Activated naive CD4-positive, alpha-beta T cell treated with anti-CD3 and anti-CD28 coated beads, Interleukin-2, amount 50 U/mL, for 24 hours (primary cell): ENCODE results near the gene ZC3HAV1.
"Not testable (repeated sequence)": the region's sequence is repeated elsewhere in the genome, so short reads cannot be mapped to it uniquely, and the experiment has no call there.

ENCODE experiments used
- H3K27ac Mint-ChIP-seq: one replicate; pipeline ENCODE4 v1.8.0; 2021; ENCODE audit warnings: mild to moderate bottlenecking, mixed read lengths
- H3K27me3 Mint-ChIP-seq: one replicate; pipeline ENCODE4 v1.8.0; 2021; ENCODE audit warnings: mixed read lengths
- H3K36me3 Mint-ChIP-seq: one replicate; pipeline ENCODE4 v1.8.0; 2021; ENCODE audit warnings: mixed read lengths
- H3K4me1 Mint-ChIP-seq: one replicate; pipeline ENCODE4 v1.8.0; 2021; ENCODE audit warnings: mixed read lengths
- H3K4me3 Mint-ChIP-seq: one replicate; pipeline ENCODE4 v1.8.0; 2021; ENCODE audit warnings: mild to moderate bottlenecking, mixed read lengths
- H3K9me3 Mint-ChIP-seq: one replicate; pipeline ENCODE4 v1.8.0; 2021; ENCODE audit warnings: mixed read lengths

Gene ZC3HAV1

DNA sequence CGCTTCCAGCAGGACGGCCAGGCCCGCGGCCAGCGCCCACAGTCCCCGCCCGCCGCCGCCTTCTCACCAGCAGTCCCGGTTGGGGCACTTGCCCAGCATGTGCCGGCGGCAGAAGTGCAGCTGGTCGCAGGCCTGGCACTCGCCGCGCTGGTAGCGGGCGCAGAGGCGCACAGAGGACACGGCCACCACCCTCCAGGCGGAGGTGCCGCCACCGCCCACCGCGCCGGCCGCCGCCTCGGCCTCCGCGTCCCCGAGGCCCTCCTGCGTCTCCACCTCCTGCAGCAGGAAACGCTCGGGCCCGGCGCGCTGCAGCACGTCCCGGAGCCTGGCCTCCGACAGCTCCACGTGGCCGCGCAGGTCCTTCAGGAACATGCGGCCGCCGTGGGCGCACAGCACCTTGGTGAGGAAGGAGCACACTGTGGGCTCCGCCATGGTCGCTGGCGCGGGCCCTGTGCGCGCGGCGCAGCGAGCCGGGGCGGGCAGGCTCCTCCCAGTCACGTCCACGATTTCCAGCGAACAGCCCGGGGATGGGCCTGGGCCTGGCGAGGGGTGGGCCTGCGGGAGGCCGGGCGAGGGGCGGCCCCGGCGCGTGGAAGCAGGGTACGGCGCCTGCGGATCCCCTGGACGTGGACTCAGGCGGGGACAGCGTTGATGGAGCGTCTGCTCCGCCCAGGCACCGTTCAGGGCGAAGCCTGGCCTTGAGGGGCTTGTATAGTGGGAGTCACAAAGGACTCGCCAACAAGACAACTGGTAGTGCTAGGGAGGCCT is 73.8 kb downstream of the ZC3HAV1 start, which contains the start of gene ZC3HAV1L:
Gene ZC3HAV1L (minus strand): TSS at position 457 of the 768 bp plus-strand sequence. CDS start 25 bp downstream, at position 432.
- Mint-ChIP-seq H3K9me3 (no peaks in the 10 kb centered on the region), H3K4me3 (peak within 1 kb of the TSS; percentile 71), H3K4me1 (peaks cover 5% of the 10 kb centered on the region), H3K27ac (no peak within 1 kb of the TSS), H3K36me3 (no peaks in the 10 kb centered on the region), H3K27me3 (no peaks in the 10 kb centered on the region)

- Mint-ChIP-seq H3K9me3 (no peaks in the 10 kb centered on the region), H3K36me3 (no peaks in the 10 kb centered on the region), H3K4me3 (peak overlapping the region; percentile 69), H3K27ac (no peak overlapping the region), H3K27me3 (no peaks in the 10 kb centered on the region), H3K4me1 (peaks cover 5% of the 10 kb centered on the region)
These were observed 74.5 kb downstream of the ZC3HAV1 start for GRCh38 chr7:139034855-139035585.

- H3K9me3 Mint-ChIP-seq = no peaks in the 10 kb centered on the region
- H3K27ac Mint-ChIP-seq = peak overlapping the region; percentile 68
- H3K4me1 Mint-ChIP-seq = peaks cover 5% of the 10 kb centered on the region
- no peaks in the 10 kb centered on the region for H3K27me3 Mint-ChIP-seq
- H3K4me3 Mint-ChIP-seq = peak overlapping the region; percentile 69
- H3K36me3 Mint-ChIP-seq = no peaks in the 10 kb centered on the region
These were observed 75.2 kb downstream of the ZC3HAV1 start for GRCh38 chr7:139034336-139034735.

- Mint-ChIP-seq H3K4me3 (no peak overlapping the region), H3K27ac (no peak overlapping the region), H3K27me3 (no peaks in the 10 kb centered on the region), H3K9me3 (no peaks in the 10 kb centered on the region), H3K36me3 (no peaks in the 10 kb centered on the region), H3K4me1 (peaks cover 5% of the 10 kb centered on the region)
These were observed 76.0 kb downstream of the ZC3HAV1 start for GRCh38 chr7:139033346-139034114.

DNA sequence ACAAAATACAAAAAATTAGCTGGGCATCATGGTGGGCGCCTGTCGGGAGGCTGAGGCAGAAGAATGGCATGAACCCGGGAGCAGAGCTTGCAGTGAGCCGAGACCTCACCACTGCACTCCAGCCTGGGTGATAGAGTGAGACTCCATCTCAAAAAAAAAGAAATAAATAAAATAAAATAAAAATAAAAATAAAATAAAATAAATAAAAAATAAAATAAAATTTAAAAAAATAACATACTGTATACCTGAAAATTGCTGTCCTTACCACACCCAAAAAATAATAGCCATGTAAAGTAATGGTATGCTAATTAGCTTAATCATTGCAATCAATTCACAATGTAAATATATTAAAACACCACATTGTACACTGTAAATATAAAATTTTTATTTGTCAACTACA is 77.0 kb downstream of the ZC3HAV1 start:
- Mint-ChIP-seq H3K27me3 (no peaks in the 10 kb centered on the region), H3K9me3 (no peaks in the 10 kb centered on the region), H3K4me1 (peaks cover 5% of the 10 kb centered on the region), H3K4me3 (no peak overlapping the region), H3K36me3 (no peaks in the 10 kb centered on the region), H3K27ac (no peak overlapping the region)

- Mint-ChIP-seq H3K27ac (no peak overlapping the region), H3K27me3 (no peaks in the 10 kb centered on the region), H3K36me3 (no peaks in the 10 kb centered on the region), H3K4me1 (peaks cover 5% of the 10 kb centered on the region), H3K4me3 (no peak overlapping the region), H3K9me3 (no peaks in the 10 kb centered on the region)
These were observed 80.2 kb downstream of the ZC3HAV1 start for GRCh38 chr7:139029353-139029752.

- Mint-ChIP-seq H3K4me1 (no peaks in the 10 kb centered on the region), H3K36me3 (no peaks in the 10 kb centered on the region), H3K4me3 (no peak overlapping the region), H3K27ac (no peak overlapping the region), H3K27me3 (no peaks in the 10 kb centered on the region), H3K9me3 (no peaks in the 10 kb centered on the region)
These were observed 83.0 kb downstream of the ZC3HAV1 start for GRCh38 chr7:139026551-139026950.

DNA sequence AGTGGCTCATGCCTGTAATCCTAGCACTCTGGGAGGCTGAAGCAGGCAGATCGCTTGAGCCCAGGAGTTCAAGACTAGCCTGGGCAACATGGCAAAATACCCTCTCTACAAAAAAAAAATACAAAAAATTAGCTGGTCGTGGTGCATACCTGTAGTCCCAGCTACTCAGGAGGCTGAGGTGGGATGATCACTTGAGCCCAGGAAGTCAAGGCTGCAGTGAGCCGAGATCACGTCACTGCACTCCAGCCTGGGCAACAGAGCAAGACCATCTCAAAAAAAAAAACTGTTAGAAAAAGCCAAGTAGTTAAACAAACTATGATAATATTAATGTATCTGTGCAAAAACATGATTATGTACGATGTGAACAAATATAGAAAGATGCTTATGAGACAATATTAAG is 83.7 kb downstream of the ZC3HAV1 start:
- not testable (repeated sequence) for H3K4me3 Mint-ChIP-seq, H3K27me3 Mint-ChIP-seq, H3K9me3 Mint-ChIP-seq, H3K36me3 Mint-ChIP-seq, H3K27ac Mint-ChIP-seq, H3K4me1 Mint-ChIP-seq

DNA sequence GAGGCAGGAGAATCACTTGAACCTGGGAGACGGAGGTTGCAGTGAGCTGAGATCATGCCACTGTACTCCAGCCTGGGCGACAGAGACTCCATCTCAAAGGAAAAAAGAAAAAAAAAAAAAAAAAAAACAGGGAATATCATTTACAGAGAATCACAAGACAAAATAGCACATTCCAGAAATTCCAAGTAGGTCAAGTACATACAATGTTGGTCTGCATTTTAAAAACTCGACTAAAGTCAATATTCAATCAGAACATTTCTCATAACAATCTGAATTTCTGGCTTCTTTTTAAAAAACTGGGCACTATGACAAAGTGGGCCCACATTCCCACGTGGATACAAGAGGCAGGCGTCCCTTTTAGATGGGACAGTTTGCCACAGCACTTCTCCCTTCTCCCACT is 86.4 kb downstream of the ZC3HAV1 start:
- H3K4me1 Mint-ChIP-seq = no peaks in the 10 kb centered on the region
- H3K27me3 Mint-ChIP-seq = no peaks in the 10 kb centered on the region
- no peaks in the 10 kb centered on the region for H3K9me3 Mint-ChIP-seq
- no peak overlapping the region for H3K27ac Mint-ChIP-seq
- no peaks in the 10 kb centered on the region for H3K36me3 Mint-ChIP-seq
- no peak overlapping the region for H3K4me3 Mint-ChIP-seq

DNA sequence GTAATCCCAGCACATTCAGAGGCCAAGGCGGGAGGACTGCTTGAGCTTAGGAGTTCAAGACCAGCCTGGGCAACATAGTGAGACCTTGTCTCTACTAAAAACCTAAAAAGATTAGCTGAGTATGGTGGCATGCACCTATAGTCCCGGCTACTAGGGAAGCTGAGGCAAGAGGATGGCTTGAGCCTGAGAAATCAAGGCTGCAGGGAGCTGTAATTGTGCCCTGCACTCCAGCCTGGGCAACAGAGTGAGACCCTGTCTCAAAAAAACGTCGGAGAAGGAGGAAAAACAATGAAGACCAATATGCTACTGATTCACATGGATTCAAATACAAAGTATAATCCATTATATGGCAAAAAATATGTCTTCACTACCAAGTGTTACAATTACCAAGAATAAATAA is 87.2 kb downstream of the ZC3HAV1 start:
- Mint-ChIP-seq H3K4me1 (peaks cover 3% of the 10 kb centered on the region), H3K9me3 (no peaks in the 10 kb centered on the region), H3K4me3 (no peak overlapping the region), H3K27me3 (no peaks in the 10 kb centered on the region), H3K27ac (no peak overlapping the region), H3K36me3 (no peaks in the 10 kb centered on the region)

- Mint-ChIP-seq H3K9me3 (no peaks in the 10 kb centered on the region), H3K27ac (no peak overlapping the region)
These were observed 90.6 kb downstream of the ZC3HAV1 start for GRCh38 chr7:139018910-139019309.

DNA sequence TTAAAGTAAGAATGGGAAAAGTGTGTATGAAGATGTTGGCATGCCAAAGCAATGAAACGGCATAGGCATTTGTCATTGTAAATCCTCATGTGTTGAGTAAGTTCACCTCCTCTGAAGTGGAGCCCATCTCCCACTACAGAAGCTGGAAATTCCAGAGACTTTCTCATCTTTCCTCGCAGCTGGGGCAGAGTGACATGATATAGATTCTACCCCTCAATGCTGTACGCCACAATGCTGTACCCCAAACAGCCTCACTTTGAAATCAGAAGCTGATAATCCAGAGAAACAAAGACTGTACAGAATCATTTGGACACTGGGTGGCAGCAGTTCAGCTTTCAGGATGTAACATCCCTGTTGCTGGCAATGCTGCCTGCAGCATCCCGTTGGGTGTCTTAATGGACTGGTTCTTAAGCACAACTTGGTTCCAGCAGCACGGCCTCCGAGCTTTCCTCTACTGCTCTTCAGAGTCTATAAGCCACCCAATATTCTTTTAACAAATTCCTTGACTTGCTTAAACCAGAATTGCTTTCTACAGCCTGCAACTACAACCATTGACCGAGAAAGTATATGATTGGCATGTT is 92.5 kb downstream of the ZC3HAV1 start:
- Mint-ChIP-seq H3K36me3 (no peaks in the 10 kb centered on the region), H3K27me3 (no peaks in the 10 kb centered on the region), H3K4me3 (no peak overlapping the region), H3K27ac (no peak overlapping the region), H3K9me3 (no peaks in the 10 kb centered on the region), H3K4me1 (peaks cover 9% of the 10 kb centered on the region)

More at GRCh38 chr7:139018910-139019309, 90.6 kb downstream of the ZC3HAV1 start:
- H3K4me1 Mint-ChIP-seq = peaks cover 9% of the 10 kb centered on the region
- no peaks in the 10 kb centered on the region for H3K36me3 Mint-ChIP-seq
- H3K4me3 Mint-ChIP-seq = no peak overlapping the region
- H3K27me3 Mint-ChIP-seq = no peaks in the 10 kb centered on the region

DNA sequence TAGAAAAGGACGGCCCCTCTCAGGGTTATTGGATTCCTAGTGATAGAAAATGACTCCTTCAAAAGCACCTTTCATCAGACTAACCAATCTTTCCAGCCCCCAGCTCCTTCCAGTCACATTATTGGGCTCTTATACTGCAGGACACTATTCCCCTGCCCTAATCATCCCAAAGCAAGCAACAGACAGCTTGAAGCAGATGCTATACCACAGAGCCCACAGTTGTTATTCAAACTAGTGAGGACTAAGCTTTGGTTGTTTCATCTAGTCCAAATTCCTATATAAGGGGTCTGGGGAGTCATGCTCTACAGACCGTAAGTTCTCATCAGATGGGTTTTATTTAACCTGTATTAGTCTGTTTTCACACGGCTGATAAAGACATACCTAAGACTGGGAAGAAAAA is 98.1 kb downstream of the ZC3HAV1 start:
- no peaks in the 10 kb centered on the region for H3K27me3 Mint-ChIP-seq
- H3K4me3 Mint-ChIP-seq = no peak overlapping the region
- H3K9me3 Mint-ChIP-seq = no peaks in the 10 kb centered on the region
- no peaks in the 10 kb centered on the region for H3K36me3 Mint-ChIP-seq
- no peaks in the 10 kb centered on the region for H3K4me1 Mint-ChIP-seq
- H3K27ac Mint-ChIP-seq = no peak overlapping the region

DNA sequence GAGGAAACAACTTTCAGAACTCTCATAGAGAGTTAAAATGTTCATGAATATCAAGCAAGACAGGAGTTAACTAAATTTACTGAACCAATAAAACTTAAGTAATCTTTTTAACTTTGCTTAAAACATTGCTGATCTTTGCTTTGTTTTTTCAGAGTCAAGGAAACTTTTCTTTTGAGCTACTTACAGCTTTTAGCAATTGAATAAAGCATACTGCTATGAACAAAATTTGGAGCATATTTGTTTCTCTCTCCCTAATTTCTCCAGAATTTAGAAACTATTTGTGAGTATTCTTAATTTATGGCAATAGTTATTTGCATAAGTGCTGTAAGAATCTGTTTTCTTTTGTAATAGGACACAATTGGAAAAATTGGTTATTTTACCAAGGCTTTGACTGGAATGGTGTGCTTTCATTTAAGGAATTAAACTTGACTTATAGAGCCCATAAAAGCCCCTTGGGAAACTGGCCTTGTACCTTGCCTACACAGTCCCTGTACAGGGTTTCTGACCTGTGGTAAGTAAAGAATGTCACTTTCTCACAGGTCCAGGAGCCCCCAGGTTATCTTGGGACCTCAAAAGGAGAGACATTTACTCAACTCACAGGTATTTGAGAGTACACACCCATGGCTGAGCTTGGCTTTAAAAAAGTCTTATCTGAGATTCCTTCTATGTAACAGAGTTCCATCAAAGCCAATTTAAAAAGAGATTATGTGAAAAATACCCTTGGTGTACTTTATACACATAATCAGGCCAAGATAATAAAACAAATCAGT is 105.0 kb downstream of the ZC3HAV1 start:
- Mint-ChIP-seq H3K4me1 (peaks cover 1% of the 10 kb centered on the region), H3K9me3 (peaks cover 10% of the 10 kb centered on the region), H3K4me3 (no peak overlapping the region), H3K27me3 (no peaks in the 10 kb centered on the region), H3K27ac (no peak overlapping the region), H3K36me3 (no peaks in the 10 kb centered on the region)

GRCh38 chr7:138999414-138999813 is 110.1 kb downstream of the ZC3HAV1 start:
- H3K27me3 Mint-ChIP-seq = no peaks in the 10 kb centered on the region
- peaks cover under 1% of the 10 kb centered on the region for H3K9me3 Mint-ChIP-seq
- no peak overlapping the region for H3K27ac Mint-ChIP-seq
- H3K4me3 Mint-ChIP-seq = no peak overlapping the region
- H3K36me3 Mint-ChIP-seq = no peaks in the 10 kb centered on the region
- H3K4me1 Mint-ChIP-seq = peaks cover 5% of the 10 kb centered on the region
